GM12864 (cell line): ENCODE results near the gene AURKAIP1.
"Not testable (repeated sequence)": the region's sequence is repeated elsewhere in the genome, so short reads cannot be mapped to it uniquely, and the experiment has no call there.

Experiments
- DNase-seq: peaks from one replicate; pipeline ENCODE4 v3.0.0-alpha.2; 2011; ENCODE audit warnings: low read depth
- H3K4me3 ChIP-seq: 2 replicates; pipeline ENCODE4 v1.5.1; 2011; ENCODE audit warnings: mild to moderate bottlenecking, low read depth, low read length, control low read depth
- CTCF ChIP-seq: IDR thresholded peaks from 2 replicates; pipeline ENCODE4 v1.5.1; 2011; ENCODE audit warnings: low read depth, mild to moderate bottlenecking, moderate library complexity, low read length, control low read depth, inconsistent platforms; ENCODE audit errors: missing control alignments

Gene AURKAIP1

DNA sequence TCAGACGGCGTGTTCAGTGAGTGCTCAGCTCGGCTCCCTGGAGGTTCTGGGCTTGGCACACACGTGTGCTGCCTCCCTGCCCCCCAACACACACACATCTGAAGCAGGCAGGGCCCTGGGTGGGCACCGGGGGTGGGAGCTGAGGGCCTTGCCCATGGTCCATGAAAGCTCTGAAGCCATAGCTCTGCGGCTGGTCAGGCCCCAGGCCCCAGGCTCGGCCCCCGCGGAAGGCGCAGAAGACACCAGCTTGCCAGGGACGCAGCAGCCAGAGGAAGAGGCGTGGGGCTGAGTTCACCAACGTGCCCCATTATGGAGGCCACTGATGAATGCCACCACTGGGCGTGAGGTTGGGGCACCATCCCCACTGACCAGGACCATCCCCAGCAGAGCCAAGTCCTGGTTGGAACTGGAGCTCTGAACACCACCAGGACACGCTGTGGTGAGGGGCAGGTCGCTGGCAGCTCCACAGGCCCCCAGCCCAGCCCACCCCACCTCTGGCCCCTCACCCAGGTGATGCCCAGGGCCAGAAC lies 4.2 kb downstream of the AURKAIP1 start:
- DNase-seq = no peak
- no peak for TF ChIP-seq CTCF
- no peak overlapping the region for H3K4me3 ChIP-seq

DNA sequence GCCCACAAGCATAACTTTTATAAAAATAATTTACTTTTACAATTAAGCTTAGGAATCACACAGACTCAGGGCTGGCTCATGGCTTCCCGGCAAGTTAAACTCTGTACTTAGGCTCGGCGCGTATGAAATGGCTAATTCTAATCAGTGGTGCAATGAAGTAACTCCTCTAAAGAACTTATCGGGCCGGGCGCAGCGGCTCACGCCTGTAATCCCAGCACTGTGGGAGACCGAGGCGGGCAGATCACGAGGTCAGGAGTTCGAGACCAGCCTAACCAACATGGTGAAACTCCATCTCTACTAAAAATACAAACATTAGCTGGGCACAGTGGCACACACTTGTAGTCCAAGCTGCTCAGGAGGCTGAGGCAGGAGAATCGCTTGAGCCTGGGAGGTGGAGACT lies 4.9 kb downstream of the AURKAIP1 start:
- not testable (repeated sequence) for H3K4me3 ChIP-seq, DNase-seq

DNA sequence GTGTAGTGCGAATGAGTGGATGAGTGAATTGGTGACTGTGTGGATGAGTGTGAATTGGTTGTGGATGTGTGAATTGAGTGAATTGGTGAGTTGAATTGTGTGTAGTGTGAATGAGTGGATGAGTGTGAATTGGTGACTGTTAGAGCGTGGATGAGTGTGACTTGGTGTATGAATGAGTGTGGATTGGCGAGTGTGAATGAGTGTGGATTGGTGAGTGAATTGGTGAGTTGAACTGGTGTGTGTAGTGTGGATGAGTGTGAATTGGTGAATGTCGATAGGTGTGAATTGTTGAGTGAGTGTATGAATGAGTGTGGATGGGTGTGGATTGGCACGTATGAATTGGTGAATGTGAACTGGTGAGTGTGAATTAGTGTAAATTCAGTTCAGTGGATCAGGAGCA lies 7.7 kb downstream of the AURKAIP1 start:
- no peak for TF ChIP-seq CTCF
- DNase-seq = no peak
- H3K4me3 ChIP-seq = no peak overlapping the region

GRCh38 chr1:1366699-1367066 lies 8.3 kb downstream of the AURKAIP1 start:
- TF ChIP-seq CTCF = no peak
- no peak overlapping the region for H3K4me3 ChIP-seq
- no peak for DNase-seq

GRCh38 chr1:1365875-1366698 lies 8.9 kb downstream of the AURKAIP1 start:
- H3K4me3 ChIP-seq = no peak overlapping the region
- no peak for DNase-seq
- no peak for TF ChIP-seq CTCF

GRCh38 chr1:1364266-1364665 lies 10.7 kb downstream of the AURKAIP1 start:
- DNase-seq = no peak
- H3K4me3 ChIP-seq = no peak overlapping the region
- no peak for TF ChIP-seq CTCF

GRCh38 chr1:1361982-1362423 lies 13.0 kb downstream of the AURKAIP1 start:
- no peak overlapping the region for H3K4me3 ChIP-seq
- DNase-seq = no peak
- TF ChIP-seq CTCF = no peak
